ENCODE data around the gene DOCK1. TPM values are rescaled to one million over a fixed set of nuclear protein-coding genes. Genes with fewer than 3 reads are reported as not detected.

The DOCK1 gene
- polyA plus RNA-seq, 1 of the 3 experiments (the other 2 are of a cell fraction), result 15.5 TPM

GRCh38 chr10:127278001-127278400 lies 372.8 kb downstream of the DOCK1 start:
- no peaks in the 10 kb centered on the region for H3K9me3 ChIP-seq
- 67% methylated on average over 5 of the region's 5 CpGs for WGBS (ENCODE audit: low lambda C conversion rate)
- H3K4me2 ChIP-seq, result no peak overlapping the region
- H3K9ac ChIP-seq, result no peak overlapping the region
- H3K27ac ChIP-seq (ENCODE audit: low read depth in 2 of 2, low read length in 1 of 2), result peak overlapping the region in 1 of 2 experiments; percentile 30; a peak in 1 of 4 replicates
- H2AFZ ChIP-seq (ENCODE audit: low read depth), result no peak overlapping the region
- H3K79me2 ChIP-seq (ENCODE audit: insufficient read depth), result no peaks in the 10 kb centered on the region
- H3K9me2 ChIP-seq, result no peaks in the 10 kb centered on the region
- no peak overlapping the region for H3K4me3 ChIP-seq (ENCODE audit: low read depth in 2 of 2, low read length in 1 of 2)
- H3K27me3 ChIP-seq (ENCODE audit: insufficient read depth), result no peaks in the 10 kb centered on the region
- H3F3A ChIP-seq (replicated peaks; ENCODE audit: insufficient read depth), result peaks cover 5% of the 10 kb centered on the region
- TF ChIP-seq CTCF (IDR thresholded peaks at IDR 0.05) (peak; percentile 22; the same call in 1 of the 2 replicates), USF2 (IDR thresholded peaks at IDR 0.05; ENCODE audit: borderline replicate concordance, low read depth, low read length) (no peak), REST (IDR thresholded peaks at IDR 0.05; ENCODE audit: low read depth, low read length) (no peak)
- no peaks in the 10 kb centered on the region; a peak in 1 of 4 replicates for H3K4me1 ChIP-seq (ENCODE audit: control insufficient read depth in 1 of 2, insufficient read depth in 2 of 2, low read depth in 1 of 2, low read length in 1 of 2)
- peaks cover 7 to 8% of the 10 kb centered on the region in 2 experiments for H3K36me3 ChIP-seq (replicated peaks in 1 of 2; ENCODE audit: control insufficient read depth in 1 of 2, insufficient read depth in 2 of 2, low read length in 1 of 2)
- no peaks in the 10 kb centered on the region for H4K20me1 ChIP-seq (ENCODE audit: insufficient read depth)
- DNase-seq, result no peak
- POLR2A ChIA-PET, result no interaction called here
- CTCF ChIA-PET, result no interaction called here

GRCh38 chr10:127279334-127279774 lies 374.1 kb downstream of the DOCK1 start:
- Histone ChIP-seq H3K36me3 (replicated peaks in 1 of 2; ENCODE audit: control insufficient read depth in 1 of 2, insufficient read depth in 2 of 2, low read length in 1 of 2) (peaks cover 7 to 8% of the 10 kb centered on the region in 2 experiments), H2AFZ (ENCODE audit: low read depth) (no peak overlapping the region), H3K4me2 (no peak overlapping the region), H3K27me3 (ENCODE audit: insufficient read depth) (no peaks in the 10 kb centered on the region), H3K4me1 (ENCODE audit: control insufficient read depth in 1 of 2, insufficient read depth in 2 of 2, low read depth in 1 of 2, low read length in 1 of 2) (no peaks in the 10 kb centered on the region; a peak in 1 of 4 replicates), H3F3A (replicated peaks; ENCODE audit: insufficient read depth) (peaks cover 5% of the 10 kb centered on the region), H3K79me2 (ENCODE audit: insufficient read depth) (no peaks in the 10 kb centered on the region), H3K9ac (no peak overlapping the region), H3K27ac (ENCODE audit: low read depth in 2 of 2, low read length in 1 of 2) (no peak overlapping the region), H3K9me3 (no peaks in the 10 kb centered on the region), H3K4me3 (ENCODE audit: low read depth in 2 of 2, low read length in 1 of 2) (no peak overlapping the region), H4K20me1 (ENCODE audit: insufficient read depth) (no peaks in the 10 kb centered on the region), H3K9me2 (no peaks in the 10 kb centered on the region)
- 84% methylated on average over 5 of the region's 5 CpGs for WGBS (ENCODE audit: low lambda C conversion rate)
- ChIA-PET POLR2A (no interaction called here), CTCF (interaction anchor here (0.6 kb wide), 1 partner anchor 19 kb away, joined by 3 read pairs; no protein-coding TSS in a partner anchor)
- DNase-seq, result no peak
- TF ChIP-seq NRF1 (IDR thresholded peaks at IDR 0.05; ENCODE audit: low read depth, low read length) (no peak), RFX5 (IDR thresholded peaks at IDR 0.05; ENCODE audit: low read length) (no peak), MAX (IDR thresholded peaks at IDR 0.05; ENCODE audit: low read depth) (no peak), MXI1 (IDR thresholded peaks at IDR 0.05; ENCODE audit: low read depth, low read length) (no peak), RXRA (IDR thresholded peaks at IDR 0.05; ENCODE audit: borderline replicate concordance, low read depth) (no peak), NFIC (IDR thresholded peaks at IDR 0.05; ENCODE audit: borderline replicate concordance) (no peak), PBX3 (IDR thresholded peaks at IDR 0.05) (no peak)

Measured in SK-N-SH (cell line).